Measurements from ENCODE around the gene BTC. TPM values are rescaled to one million over a fixed set of nuclear protein-coding genes. Genes with fewer than 3 reads are reported as not detected.
"Not testable (repeated sequence)": the region's sequence is repeated elsewhere in the genome, so short reads cannot be mapped to it uniquely, and the experiment has no call there.

The BTC gene
- polyA plus RNA-seq, 1 experiment = not detected

DNA sequence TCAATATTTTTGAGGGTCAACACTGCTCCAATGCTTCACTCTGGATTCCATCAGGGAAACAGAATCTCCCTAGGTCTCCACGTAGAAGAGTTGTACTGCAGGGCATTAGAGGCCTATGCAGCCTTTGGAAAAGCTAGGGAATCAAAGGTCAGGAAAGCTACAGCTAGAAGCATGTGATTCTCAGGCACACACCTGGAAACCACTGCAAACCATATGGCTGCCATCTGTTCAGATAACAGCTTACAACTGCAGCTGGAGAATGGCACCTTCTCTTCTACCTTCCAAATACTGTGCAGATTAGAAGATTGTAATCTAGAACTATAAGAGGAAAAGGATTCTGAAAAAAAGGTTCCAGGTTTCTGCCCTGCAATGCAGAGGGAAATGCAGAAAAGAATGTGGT, 60.6 kb downstream of the BTC start:
- ChIA-PET POLR2A (no interaction called here), CTCF (no interaction called here)
- Histone ChIP-seq H3K4me3 (ENCODE audit: low read depth, low read length) (no peak overlapping the region), H3K9me3 (ENCODE audit: control insufficient read depth, insufficient read depth, low read length) (no peaks in the 10 kb centered on the region), H3K27me3 (ENCODE audit: control insufficient read depth, insufficient read depth, low read length) (no peaks in the 10 kb centered on the region), H3K27ac (ENCODE audit: low read depth, low read length) (no peak overlapping the region)
- no peak for DNase-seq (ENCODE audit: low read depth, low spot score)
- TF ChIP-seq, protein P1, sequence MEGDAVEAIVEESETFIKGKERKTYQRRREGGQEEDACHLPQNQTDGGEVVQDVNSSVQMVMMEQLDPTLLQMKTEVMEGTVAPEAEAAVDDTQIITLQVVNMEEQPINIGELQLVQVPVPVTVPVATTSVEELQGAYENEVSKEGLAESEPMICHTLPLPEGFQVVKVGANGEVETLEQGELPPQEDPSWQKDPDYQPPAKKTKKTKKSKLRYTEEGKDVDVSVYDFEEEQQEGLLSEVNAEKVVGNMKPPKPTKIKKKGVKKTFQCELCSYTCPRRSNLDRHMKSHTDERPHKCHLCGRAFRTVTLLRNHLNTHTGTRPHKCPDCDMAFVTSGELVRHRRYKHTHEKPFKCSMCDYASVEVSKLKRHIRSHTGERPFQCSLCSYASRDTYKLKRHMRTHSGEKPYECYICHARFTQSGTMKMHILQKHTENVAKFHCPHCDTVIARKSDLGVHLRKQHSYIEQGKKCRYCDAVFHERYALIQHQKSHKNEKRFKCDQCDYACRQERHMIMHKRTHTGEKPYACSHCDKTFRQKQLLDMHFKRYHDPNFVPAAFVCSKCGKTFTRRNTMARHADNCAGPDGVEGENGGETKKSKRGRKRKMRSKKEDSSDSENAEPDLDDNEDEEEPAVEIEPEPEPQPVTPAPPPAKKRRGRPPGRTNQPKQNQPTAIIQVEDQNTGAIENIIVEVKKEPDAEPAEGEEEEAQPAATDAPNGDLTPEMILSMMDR (IDR thresholded peaks at IDR 0.05; ENCODE audit: low read depth, low read length) = no peak

DNA sequence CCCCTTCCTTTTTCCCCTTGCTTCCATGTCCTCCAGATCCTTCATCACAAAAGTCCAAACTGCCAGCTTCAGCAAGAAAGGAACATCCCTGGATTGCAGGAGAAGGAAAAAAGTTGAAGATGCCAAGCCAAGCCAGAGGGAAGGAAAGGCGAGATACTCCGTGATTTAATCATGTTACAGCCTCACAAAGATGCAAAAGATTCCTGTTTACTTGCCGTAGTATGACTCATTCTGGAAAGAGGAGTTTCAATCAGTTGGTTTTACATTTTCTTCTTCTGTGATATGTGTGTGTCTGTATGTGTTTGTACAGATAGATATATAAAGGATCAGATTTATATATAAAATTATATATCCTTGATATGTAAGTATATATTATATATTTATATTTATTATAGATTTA, 69.3 kb downstream of the BTC start:
- CTCF ChIA-PET = no interaction called here
- Histone ChIP-seq H3K27me3 (ENCODE audit: control insufficient read depth, insufficient read depth, low read length) (no peaks in the 10 kb centered on the region), H3K4me3 (ENCODE audit: low read depth, low read length) (no peak overlapping the region), H3K9me3 (ENCODE audit: control insufficient read depth, insufficient read depth, low read length) (no peaks in the 10 kb centered on the region), H3K27ac (ENCODE audit: low read depth, low read length) (no peak overlapping the region)
- POLR2A ChIA-PET = no interaction called here
- TF ChIP-seq, protein P1 (IDR thresholded peaks at IDR 0.05; ENCODE audit: low read depth, low read length) = no peak
- DNase-seq (ENCODE audit: low read depth, low spot score) = no peak

DNA sequence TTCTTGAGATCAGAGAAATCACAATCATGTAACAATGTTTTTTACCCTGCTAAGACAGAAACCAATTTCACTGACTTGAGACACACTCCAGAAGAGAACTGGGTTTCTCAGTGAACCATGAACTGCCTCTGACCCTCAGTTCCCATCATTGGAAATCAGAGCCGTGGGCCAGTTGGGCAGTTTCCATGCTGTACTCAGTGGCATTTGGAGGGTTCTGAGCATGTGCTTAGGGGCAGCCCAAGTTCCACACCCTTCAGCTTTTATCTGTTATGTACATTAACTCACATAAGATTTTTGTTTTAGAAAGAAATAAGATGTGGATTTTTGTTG, 77.9 kb downstream of the BTC start:
- Histone ChIP-seq H3K4me3 (ENCODE audit: low read depth, low read length) (no peak overlapping the region), H3K27ac (ENCODE audit: low read depth, low read length) (no peak overlapping the region), H3K9me3 (ENCODE audit: control insufficient read depth, insufficient read depth, low read length) (no peaks in the 10 kb centered on the region), H3K27me3 (ENCODE audit: control insufficient read depth, insufficient read depth, low read length) (no peaks in the 10 kb centered on the region)
- CTCF ChIA-PET = no interaction called here
- no peak for DNase-seq (ENCODE audit: low read depth, low spot score)
- POLR2A ChIA-PET = no interaction called here
- TF ChIP-seq, protein P1 (IDR thresholded peaks at IDR 0.05; ENCODE audit: low read depth, low read length) = no peak

DNA sequence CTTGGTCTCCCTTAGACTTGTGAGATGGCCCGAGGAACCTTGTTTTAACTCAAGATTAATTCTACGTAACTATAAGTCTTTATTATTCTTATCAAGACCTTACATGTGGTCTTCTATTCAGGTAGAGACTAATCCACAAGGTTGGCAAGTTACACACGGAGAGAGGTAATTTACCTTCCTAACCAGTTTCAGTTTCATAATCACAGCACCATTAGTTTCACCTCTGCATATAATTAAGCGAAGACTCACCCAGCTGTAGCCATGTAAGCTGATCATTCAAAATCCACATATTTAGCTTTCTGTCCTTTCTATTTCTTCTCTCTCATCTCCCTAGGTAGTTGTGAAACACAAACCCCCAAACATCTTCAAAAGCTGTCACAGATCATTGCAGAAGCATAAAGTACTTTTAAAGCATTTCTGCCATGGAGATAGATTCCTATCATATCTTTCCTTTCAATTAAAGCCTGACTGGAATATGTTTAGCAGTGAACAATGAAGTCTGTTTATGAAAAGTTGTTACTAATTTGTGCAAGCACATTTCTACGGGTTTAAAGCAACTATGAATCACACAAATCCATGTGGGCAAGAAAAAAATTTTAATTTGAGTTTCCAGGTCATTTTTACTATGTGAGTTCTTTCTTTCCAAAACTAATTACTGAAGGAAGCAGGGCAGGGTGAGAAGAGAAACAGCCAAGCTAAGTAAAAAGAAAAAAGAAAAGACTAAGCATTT, 78.5 kb downstream of the BTC start:
- Histone ChIP-seq H3K4me3 (ENCODE audit: low read depth, low read length) (no peak overlapping the region), H3K27ac (ENCODE audit: low read depth, low read length) (no peak overlapping the region), H3K27me3 (ENCODE audit: control insufficient read depth, insufficient read depth, low read length) (no peaks in the 10 kb centered on the region), H3K9me3 (ENCODE audit: control insufficient read depth, insufficient read depth, low read length) (no peaks in the 10 kb centered on the region)
- ChIA-PET CTCF (no interaction called here), POLR2A (no interaction called here)
- DNase-seq (ENCODE audit: low read depth, low spot score) = no peak
- TF ChIP-seq, protein P1 (IDR thresholded peaks at IDR 0.05; ENCODE audit: low read depth, low read length) = no peak

DNA sequence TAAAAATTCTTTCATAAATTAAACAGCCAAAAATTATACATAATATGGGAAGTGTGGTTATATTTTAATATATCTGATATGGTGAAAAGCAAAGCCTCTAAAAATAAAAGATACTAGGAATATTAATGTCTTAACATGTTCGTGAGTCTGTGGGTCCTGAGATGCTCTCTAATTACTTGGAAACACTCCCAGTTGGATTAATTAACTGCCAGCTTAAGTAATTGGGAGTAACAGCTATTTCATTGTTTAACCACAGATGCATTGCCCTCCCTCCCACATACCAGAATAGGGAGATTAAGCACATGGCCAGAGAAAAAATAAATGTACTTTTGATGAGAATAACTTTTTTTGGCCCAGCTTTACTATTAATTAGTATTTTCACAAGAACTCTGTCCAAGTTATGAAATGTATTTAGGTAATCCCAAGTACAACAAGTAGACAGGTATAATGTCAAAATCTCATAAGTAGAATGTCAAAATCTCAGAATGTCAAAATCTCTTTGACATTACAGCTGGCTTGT, 79.7 kb downstream of the BTC start:
- TF ChIP-seq, protein P1 (IDR thresholded peaks at IDR 0.05; ENCODE audit: low read depth, low read length) = no peak
- ChIA-PET CTCF (no interaction called here), POLR2A (no interaction called here)
- H3K27ac ChIP-seq (ENCODE audit: low read depth, low read length) = no peak overlapping the region
- no peaks in the 10 kb centered on the region for H3K9me3 ChIP-seq (ENCODE audit: control insufficient read depth, insufficient read depth, low read length)
- no peaks in the 10 kb centered on the region for H3K27me3 ChIP-seq (ENCODE audit: control insufficient read depth, insufficient read depth, low read length)
- DNase-seq (ENCODE audit: low read depth, low spot score) = no peak
- no peak overlapping the region for H3K4me3 ChIP-seq (ENCODE audit: low read depth, low read length)

DNA sequence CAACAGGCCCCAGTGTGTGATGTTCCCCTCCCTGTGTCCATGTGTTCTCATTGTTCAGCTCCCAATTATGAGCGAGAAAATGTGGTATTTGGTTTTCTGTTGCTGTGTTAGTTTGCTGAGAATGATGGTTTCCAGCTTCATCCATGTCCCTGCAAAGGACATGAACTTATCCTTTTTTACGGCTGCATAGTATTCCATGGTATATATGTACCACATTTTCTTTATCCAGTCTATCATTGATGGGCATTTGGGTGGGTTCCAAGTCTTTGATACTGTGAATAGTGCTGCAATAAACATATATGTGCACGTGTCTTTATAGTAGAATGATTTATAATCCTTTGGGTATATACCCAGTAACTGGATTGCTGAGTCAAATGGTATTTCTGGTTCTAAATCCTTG, 86.2 kb downstream of the BTC start:
- H3K27me3 ChIP-seq (ENCODE audit: control insufficient read depth, insufficient read depth, low read length); CTCF ChIA-PET; POLR2A ChIA-PET; H3K9me3 ChIP-seq (ENCODE audit: control insufficient read depth, insufficient read depth, low read length); H3K27ac ChIP-seq (ENCODE audit: low read depth, low read length); DNase-seq (ENCODE audit: low read depth, low spot score); H3K4me3 ChIP-seq (ENCODE audit: low read depth, low read length): not testable (repeated sequence)

All from AG04450 (cell line).